H1 (cell line): ENCODE results near the gene OR10P1. TPM values are rescaled to one million over a fixed set of nuclear protein-coding genes. Genes with fewer than 3 reads are reported as not detected.
A peak's percentile ranks its signal among the peaks of the same experiment; 100 is the strongest.

ENCODE experiments used
- CTCF ChIA-PET: fragments of 300-600 bp; sonication (Branson Sonifier 250); formaldehyde crosslinking; loops from one replicate; lab custom pipeline; 2021; ENCODE audit not compliant: partially characterized antibody; lab: Charles Lee
- POLR2A ChIA-PET: fragments of 300-600 bp; sonication (Branson Sonifier 250); formaldehyde crosslinking; loops from one replicate; lab custom pipeline; 2021; ENCODE audit warnings: inconsistent platforms; ENCODE audit not compliant: partially characterized antibody; lab: Charles Lee
- DNase-seq, 2 experiments: peaks; one replicate each; pipeline versions ENCODE4 v3.0.0 to v3.0.0-alpha.2; 2010 to 2022; ENCODE audit warnings: low spot score in 2 of 2, low read depth in 1 of 2, mixed read lengths in 1 of 2
- FAIRE-seq: peaks from 2 replicates; lab custom pipeline; 2011; peaks lifted over from hg19 to GRCh38; lab: Jason Lieb, UNC
- H2AFZ ChIP-seq: 2 replicates; pipeline ENCODE4 v1.8.1; 2012; ENCODE audit warnings: low read length, inconsistent platforms
- H2AK5ac ChIP-seq: 2 replicates; pipeline ENCODE4 v1.6.1; 2013; ENCODE audit warnings: low read depth, low read length
- H2BK120ac ChIP-seq: replicated peaks from 2 replicates; pipeline ENCODE3; 2013; ENCODE audit warnings: low read depth, low read length, inconsistent platforms
- H2BK12ac ChIP-seq: 2 replicates; pipeline ENCODE4 v1.6.1; 2013; ENCODE audit warnings: low read depth, low read length
- H2BK15ac ChIP-seq: 2 replicates; pipeline ENCODE4 v1.6.1; 2013; ENCODE audit warnings: low read length
- H2BK20ac ChIP-seq: 2 replicates; pipeline ENCODE4 v1.6.1; 2013; ENCODE audit warnings: low read length
- H2BK5ac ChIP-seq: 2 replicates; pipeline ENCODE4 v1.6.1; 2013; ENCODE audit warnings: low read depth, low read length
- H3K14ac ChIP-seq: 2 replicates; pipeline ENCODE4 v1.6.1; 2013; ENCODE audit warnings: inconsistent platforms; ENCODE audit not compliant: insufficient read length
- H3K18ac ChIP-seq: 2 replicates; pipeline ENCODE4 v1.6.1; 2013; ENCODE audit warnings: low read length; ENCODE audit errors: extremely low read depth
- H3K23ac ChIP-seq: 2 replicates; pipeline ENCODE4 v1.6.1; 2013; ENCODE audit warnings: inconsistent platforms; ENCODE audit not compliant: insufficient read length
- H3K23me2 ChIP-seq: 2 replicates; pipeline ENCODE4 v1.6.1; 2013; ENCODE audit warnings: low read depth, low read length
- H3K27ac ChIP-seq: 2 replicates; pipeline ENCODE4 v1.6.1; 2011; ENCODE audit warnings: low read depth, low read length, inconsistent platforms
- H3K27me3 ChIP-seq, 4 experiments: replicated peaks in 1 of 4; 1 replicate in 1 of 4; 2 replicates in 3 of 4; pipeline versions ENCODE4 v1.6.1 to v1.8.1; 2011 to 2013; ENCODE audit warnings: low read length in 3 of 4, mild to moderate bottlenecking in 3 of 4, inconsistent platforms in 2 of 4, mixed read lengths in 2 of 4, moderate library complexity in 1 of 4; ENCODE audit not compliant: control insufficient read depth in 3 of 4, insufficient read depth in 3 of 4; ENCODE audit errors: extremely low read depth in 1 of 4
- H3K36me3 ChIP-seq, 4 experiments: 2 replicates each; pipeline versions ENCODE4 v1.6.1 to v1.8.1; 2011 to 2013; ENCODE audit warnings: mild to moderate bottlenecking in 4 of 4, low read length in 3 of 4, moderate library complexity in 2 of 4, control low read depth in 1 of 4, inconsistent platforms in 1 of 4; ENCODE audit not compliant: insufficient read depth in 4 of 4, control insufficient read depth in 2 of 4
- H3K4ac ChIP-seq: replicated peaks from 2 replicates; pipeline ENCODE3; 2013; ENCODE audit warnings: low read length, low read depth, mixed read lengths, inconsistent platforms; ENCODE audit not compliant: insufficient read length
- H3K4me1 ChIP-seq, 4 experiments: replicated peaks in 1 of 4; 1 replicate in 1 of 4; 2 replicates in 3 of 4; pipeline versions ENCODE4 v1.6.1 to v1.8.1; 2011 to 2013; ENCODE audit warnings: low read length in 3 of 4, inconsistent platforms in 2 of 4, mixed read lengths in 1 of 4; ENCODE audit not compliant: insufficient read depth in 4 of 4, control insufficient read depth in 3 of 4
- H3K4me2 ChIP-seq, 2 experiments: 2 replicates each; pipeline versions ENCODE4 v1.6.1 to v1.8.1; 2011 to 2013; ENCODE audit warnings: low read depth in 2 of 2, low read length in 2 of 2, control low read depth in 1 of 2, inconsistent platforms in 1 of 2, mild to moderate bottlenecking in 1 of 2; ENCODE audit not compliant: insufficient read depth in 1 of 2
- H3K4me3 ChIP-seq, 4 experiments: fragments of 200-600, 300-600 bp in 1 of 4; sonication (generic), shearing (Covaris generic), sonication (Bioruptor Twin) in 1 of 4; 2 replicates each; pipeline versions ENCODE4 v1.5.1 to v1.8.1; 2011 to 2016; ENCODE audit warnings: low read length in 4 of 4, low read depth in 3 of 4, control low read depth in 2 of 4, inconsistent platforms in 2 of 4, mild to moderate bottlenecking in 2 of 4, mixed read lengths in 1 of 4, moderate library complexity in 1 of 4; ENCODE audit not compliant: insufficient read depth in 2 of 4; ENCODE audit errors: extremely low read depth in 1 of 4
- H3K56ac ChIP-seq: replicated peaks from 2 replicates; pipeline ENCODE3; 2013; ENCODE audit warnings: low read depth, mild to moderate bottlenecking, mixed read lengths, low read length, inconsistent platforms; ENCODE audit not compliant: insufficient read length
- H3K79me1 ChIP-seq: 2 replicates; pipeline ENCODE4 v1.6.1; 2013; ENCODE audit warnings: low read depth, low read length, control low read depth
- H3K79me2 ChIP-seq, 2 experiments: 2 replicates each; pipeline versions ENCODE4 v1.6.1 to v1.8.1; 2012 to 2013; ENCODE audit warnings: low read length in 2 of 2, mild to moderate bottlenecking in 2 of 2, inconsistent platforms in 1 of 2; ENCODE audit not compliant: insufficient read depth in 2 of 2, control insufficient read depth in 1 of 2
- H3K9ac ChIP-seq, 4 experiments: replicated peaks in 1 of 4; 1 replicate in 1 of 4; 2 replicates in 3 of 4; pipeline versions ENCODE4 v1.6.1 to v1.8.1; 2011 to 2013; ENCODE audit warnings: low read depth in 3 of 4, low read length in 3 of 4, control low read depth in 2 of 4, mild to moderate bottlenecking in 2 of 4, moderate library complexity in 2 of 4, inconsistent platforms in 1 of 4; ENCODE audit errors: extremely low read depth in 1 of 4
- H3K9me3 ChIP-seq, 2 experiments: 2 replicates each; pipeline versions ENCODE4 v1.6.1 to v1.8.1; 2012 to 2013; ENCODE audit warnings: mild to moderate bottlenecking in 2 of 2, moderate library complexity in 2 of 2, control low read depth in 1 of 2, inconsistent platforms in 1 of 2, low read depth in 1 of 2, low read length in 1 of 2, mixed read lengths in 1 of 2; ENCODE audit not compliant: insufficient read depth in 2 of 2
- H4K20me1 ChIP-seq, 2 experiments: replicated peaks in 1 of 2; 2 replicates each; pipeline versions ENCODE3 to v1.8.1; 2011 to 2013; ENCODE audit warnings: inconsistent platforms in 2 of 2, low read length in 2 of 2, mild to moderate bottlenecking in 1 of 2; ENCODE audit not compliant: insufficient read depth in 2 of 2, control insufficient read depth in 1 of 2
- H4K5ac ChIP-seq: 2 replicates; pipeline ENCODE4 v1.6.1; 2013; ENCODE audit warnings: low read length, low read depth, mixed read lengths, inconsistent platforms; ENCODE audit not compliant: insufficient read length
- H4K8ac ChIP-seq: 2 replicates; pipeline ENCODE4 v1.8.0; 2013; ENCODE audit warnings: mild to moderate bottlenecking, moderate library complexity, low read length, inconsistent platforms; ENCODE audit not compliant: insufficient read depth; ENCODE audit errors: extremely low read depth
- H4K91ac ChIP-seq: replicated peaks from 2 replicates; pipeline ENCODE3; 2013; ENCODE audit warnings: low read length, mixed read lengths, inconsistent platforms; ENCODE audit not compliant: insufficient read length
- RNF2 ChIP-seq: fragments of 200-900, 300-1000 bp; sonication (generic); IDR thresholded peaks from 2 replicates; pipeline ENCODE4 v1.7.1; 2016; ENCODE audit warnings: borderline replicate concordance, low read depth, mild to moderate bottlenecking, antibody characterized with exemption, low read length; ENCODE audit not compliant: poor library complexity, severe bottlenecking; ENCODE audit errors: missing control alignments
- SIN3A ChIP-seq, 2 experiments: IDR thresholded peaks in 1 of 2; conservative IDR thresholded peaks in 1 of 2; 2 replicates each; pipeline ENCODE4 v1.6.1; 2011 to 2012; ENCODE audit warnings: low read length in 2 of 2, improper control_type of control experiment in 1 of 2, low read depth in 1 of 2, mild to moderate bottlenecking in 1 of 2
- SIX5 ChIP-seq: IDR thresholded peaks from 2 replicates; pipeline ENCODE4 v1.6.1; 2011; ENCODE audit warnings: mild to moderate bottlenecking, low read depth, low read length
- TAF1 ChIP-seq: IDR thresholded peaks from 2 replicates; pipeline ENCODE4 v1.6.1; 2011; ENCODE audit warnings: mild to moderate bottlenecking, low read depth, low read length
- TAF7 ChIP-seq: optimal IDR thresholded peaks from 2 replicates; pipeline ENCODE3; 2011; ENCODE audit warnings: low read depth, mild to moderate bottlenecking, inconsistent platforms, low read length, moderate library complexity, borderline replicate concordance
- WGBS, 2 experiments: shearing (Covaris generic) in 1 of 2; methylation state at CpG; one replicate each; pipeline versions ENCODE4 v1.1.6 to v1.1.7; 2013 to 2015; ENCODE audit warnings: low lambda C conversion rate in 2 of 2, mixed read lengths in 2 of 2, inconsistent platforms in 1 of 2, low coverage in 1 of 2, missing lambda C conversion rate in 1 of 2; ENCODE audit not compliant: insufficient replicate concordance in 2 of 2, insufficient coverage in 1 of 2, insufficient read length in 1 of 2; ENCODE audit errors: extremely low coverage in 1 of 2, missing lambda C conversion rate in 1 of 2; 5-methylcytosine and 5-hydroxymethylcytosine counted together
- polyA plus RNA-seq, 7 experiments: library from polyadenylated mRNA; depleted of rRNA in 3 of 7; stranded (reverse) in 5 of 7; unstranded in 2 of 7; fragments of >200 nt in 5 of 7; fragments of 200-250 nt in 2 of 7; gene quantifications; 1 replicate in 5 of 7; 2 replicates in 1 of 7; 4 replicates in 1 of 7; pipeline versions ENCODE4 v1.2.1 to v1.2.3, GENCODE V29; 2011 to 2013; ENCODE audit warnings: missing spikeins in 2 of 7, mixed read lengths in 2 of 7
- total RNA-seq: library from RNA; stranded (reverse); fragmentation: NEBNext Ultra II Directional; extraction: Animal tissue kit (Norgen Biotek cat#: 25700); gene quantifications from 2 replicates; pipeline ENCODE4 v1.2.1, GENCODE V29; 2021

Gene OR10P1
- total and polyA plus RNA-seq, 2 of the 8 experiments (the other 6 are each of a cell fraction or from before 2014, with no cell fraction given), result not detected

- peaks cover 0 to 4% (median 1%) of the 10 kb centered on the region in 4 experiments; a peak in 2 of 8 replicates for H3K36me3 ChIP-seq
- H3K4me3 ChIP-seq, result peak overlapping the region in 3 of 4 experiments; percentile 6 to 44 (median 21); a peak in 5 of 8 replicates
- ChIA-PET CTCF (interaction anchor here (0.6 to 4.9 kb wide), 18 partner anchors 8 to 480 kb away, joined by 3 to 34 read pairs (median 6); partner anchors contain the start of genes BLOC1S1, CD63, ITGA7 and RDH5), POLR2A (interaction anchor here (0.6 to 1.5 kb wide), 12 partner anchors 11 to 179 kb away, joined by 3 to 8 read pairs (median 4); partner anchors contain the start of gene BLOC1S1)
- peak; percentile 61 to 83 for DNase-seq
- peak overlapping the region; percentile 99; the same call in 1 of the 2 replicates for H2BK15ac ChIP-seq
- H3K27ac ChIP-seq, result no peak overlapping the region
- peak overlapping the region; percentile 5 for H2BK120ac ChIP-seq
- no peaks in the 10 kb centered on the region for H3K79me2 ChIP-seq
- peak overlapping the region; percentile 16; the same call in 1 of the 2 replicates for H2BK20ac ChIP-seq
- H2AK5ac ChIP-seq, result no peak overlapping the region
- no peaks in the 10 kb centered on the region for H3K23me2 ChIP-seq
- no peaks in the 10 kb centered on the region for H3K27me3 ChIP-seq
- 51% methylated on average over 16 of the region's 17 CpGs; no CpG with 5 or more reads in 1 of the 2 experiments for WGBS, 2 experiments
- H3K18ac ChIP-seq, result peak overlapping the region; percentile 91
- H3K4ac ChIP-seq, result no peak overlapping the region
- H3K79me1 ChIP-seq, result no peaks in the 10 kb centered on the region
- H2AFZ ChIP-seq, result peak overlapping the region; percentile 47; the same call in 1 of the 2 replicates
- no peaks in the 10 kb centered on the region for H3K9me3 ChIP-seq
- peak overlapping the region; percentile 47 for H4K91ac ChIP-seq
- peak overlapping the region; percentile 59 for H4K5ac ChIP-seq
- peak overlapping the region; percentile 82; the same call in 1 of the 2 replicates for H2BK5ac ChIP-seq
- H3K23ac ChIP-seq, result no peak overlapping the region
- peak overlapping the region; percentile 77 for H2BK12ac ChIP-seq
- H3K56ac ChIP-seq, result no peak overlapping the region
- H3K4me2 ChIP-seq, result peak overlapping the region; percentile 47 to 55
- no peaks in the 10 kb centered on the region for H4K20me1 ChIP-seq
- H3K14ac ChIP-seq, result no peak overlapping the region
- H3K9ac ChIP-seq, result no peak overlapping the region
- FAIRE-seq, result no peak
- H3K4me1 ChIP-seq, result peaks cover 0 to 12% (median 5%) of the 10 kb centered on the region in 4 experiments; a peak in 4 of 7 replicates
- peak overlapping the region; percentile 19; the same call in 1 of the 2 replicates for H4K8ac ChIP-seq
- TF ChIP-seq TAF1, result peak; percentile 46; the same call in 1 of the 2 replicates
- TF ChIP-seq RNF2, result no peak
- TF ChIP-seq SIX5, result no peak
- TF ChIP-seq SIN3A (conservative IDR thresholded peaks at IDR 0.05 in 1 of 2, IDR thresholded peaks at IDR 0.05 in 1 of 2; ENCODE audit: low read depth in 1 of 2, low read length in 2 of 2), result 0 out of 4 replicates have a peak, but pooled peaks of 1 of the 2 experiments have one; percentile 16
- TF ChIP-seq TAF7, result no peak
Measured at GRCh38 chr12:55681142-55682077, 44.7 kb downstream of the OR10P1 start.
